ENCODE results near the gene PCNT.

DNA sequence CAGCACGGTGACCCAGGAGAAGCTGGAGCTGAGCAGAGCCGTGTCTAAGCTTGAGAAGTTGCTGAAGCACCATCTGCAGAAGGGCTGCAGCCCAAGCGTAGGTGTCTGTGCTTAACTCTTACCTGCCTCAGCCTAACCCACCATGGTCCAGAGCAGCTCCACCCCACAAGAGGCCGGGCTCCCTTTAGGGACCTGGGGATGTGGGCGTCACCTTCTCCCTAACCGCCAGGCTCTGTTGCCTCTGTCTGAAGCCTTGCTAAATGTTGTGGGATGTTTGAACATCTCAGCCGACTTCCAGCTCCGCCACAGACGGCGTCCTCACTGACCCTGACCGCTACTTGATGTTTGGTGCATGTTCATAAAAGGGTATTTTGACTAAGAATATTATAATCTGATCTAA, 114.3 kb downstream of the PCNT start:
- TF ChIP-seq CTCF (IDR thresholded peaks at IDR 0.05) (no peak), POLR2A (IDR thresholded peaks at IDR 0.05) (no peak), POLR2AphosphoS5 (IDR thresholded peaks at IDR 0.05) (no peak)

All from breast epithelium (tissue), 3 donors.